Stomach (tissue), 9 donors: Measurements from ENCODE around the gene LAMTOR3. TPM values are rescaled to one million over a fixed set of nuclear protein-coding genes. Genes with fewer than 3 reads are reported as not detected.

Experiments used
- DNase-seq, 2 donors: peaks; one replicate each; pipeline versions ENCODE4 v3.0.0 to v3.0.0-alpha.2; 2013 to 2019
- H3K27ac ChIP-seq, 5 donors: fragments of 200-600 bp in 4 of 5; sonication (generic) in 4 of 5; one replicate each; pipeline ENCODE4 v1.5.1; 2013 to 2019; ENCODE audit warnings: mild to moderate bottlenecking in 1 of 5, moderate library complexity in 1 of 5
- H3K27me3 ChIP-seq, 3 donors: fragments of 200-600 bp; sonication (generic); one replicate each; pipeline ENCODE4 v1.5.1; 2017 to 2019; ENCODE audit warnings: mixed run types in 1 of 3
- H3K36me3 ChIP-seq, 4 donors: fragments of 200-600 bp; sonication (generic); 1 replicate in 3 of 4; 2 replicates in 1 of 4; pipeline ENCODE4 v1.5.1; 2016 to 2019
- H3K4me1 ChIP-seq, 4 donors: fragments of 200-600 bp; sonication (generic); one replicate each; pipeline ENCODE4 v1.5.1; 2016 to 2019
- H3K4me3 ChIP-seq, 4 donors: fragments of 200-600 bp; sonication (generic) in 3 of 4; one replicate each; pipeline ENCODE4 v1.5.1; 2016 to 2019; ENCODE audit warnings: mild to moderate bottlenecking in 1 of 4
- H3K9me3 ChIP-seq, 4 donors: fragments of 200-600 bp; sonication (generic); one replicate each; pipeline ENCODE4 v1.5.1; 2016 to 2019
- CTCF ChIP-seq, 7 experiments: fragments of 450-650 bp in 4 of 7; fragments of 200-600 bp in 3 of 7; sonication (generic) in 3 of 7; IDR thresholded peaks; one replicate each; pipeline ENCODE4 v1.5.1; 2016 to 2019; ENCODE audit warnings: antibody characterized with exemption in 7 of 7, control low read depth in 2 of 7, mild to moderate bottlenecking in 1 of 7
- EP300 ChIP-seq: sonication (generic); formaldehyde crosslinking; IDR thresholded peaks from one replicate; pipeline ENCODE4 v1.6.1; 2017; ENCODE audit warnings: antibody characterized with exemption
- POLR2A ChIP-seq, 4 donors: fragments of 450-650 bp; IDR thresholded peaks; one replicate each; pipeline ENCODE4 v1.6.1; 2016; ENCODE audit warnings: antibody characterized with exemption in 4 of 4, control low read depth in 2 of 4, mild to moderate bottlenecking in 1 of 4, moderate library complexity in 1 of 4
- POLR2AphosphoS5 ChIP-seq, 3 donors: sonication (generic); formaldehyde crosslinking; IDR thresholded peaks; one replicate each; pipeline ENCODE4 v1.6.1; 2016; ENCODE audit warnings: antibody characterized with exemption in 3 of 3
- WGBS, 5 donors: extraction: QIAGEN DNeasy Blood & Tissue Kit in 3 of 5; methylation state at CpG; one replicate each; pipeline versions ENCODE4 v1.1.5 to v1.1.7; 2013 to 2018; 5-methylcytosine and 5-hydroxymethylcytosine counted together
- intact Hi-C: fragments of 100-400 bp; cut with DNase I; formaldehyde crosslinking; loops from one replicate; pipeline ENCODE4 v1.15.1; 2023; ENCODE audit warnings: low total_unique reads
- polyA plus RNA-seq, 3 donors: library from polyadenylated mRNA; stranded (reverse); fragments of 200-250 nt; gene quantifications; one replicate each; pipeline ENCODE4 v1.2.3, GENCODE V29; 2013
- total RNA-seq, 5 donors: library from RNA; depleted of rRNA; stranded (reverse); fragments of >200 nt; gene quantifications; one replicate each; pipeline versions ENCODE4 v1.1.0 to v1.2.3, GENCODE V29; 2014 to 2016
- donor health status: healthy with polysubstance abuse.
- donor health status: Bipolar disorder and iron deficiency.
- donor health status: healthy.

The LAMTOR3 gene
- total and polyA plus RNA-seq, 8 donors = 1.7 to 88.4 (median 40.0) TPM

- TF ChIP-seq CTCF (IDR thresholded peaks at IDR 0.05) = no peak
- TF ChIP-seq POLR2AphosphoS5 (IDR thresholded peaks at IDR 0.05) = no peak
- TF ChIP-seq POLR2A (IDR thresholded peaks at IDR 0.05) = no peak
- TF ChIP-seq EP300 = no peak
- Histone ChIP-seq H3K9me3 (no peaks in the 10 kb centered on the region), H3K4me3 (no peak overlapping the region), H3K27me3 (no peaks in the 10 kb centered on the region), H3K27ac (no peak overlapping the region), H3K36me3 (no peaks in the 10 kb centered on the region), H3K4me1 (peaks cover 5 to 15% (median 12%) of the 10 kb centered on the region in 4 donors)
- WGBS, 5 donors = 26 to 54% (median 40%) methylated on average over 1 of the region's 1 CpG
- intact Hi-C loops = no loop called here
- DNase-seq = no peak
Measured at GRCh38 chr4:99828477-99828876, 65.8 kb downstream of the LAMTOR3 start.

Other genes with a start within 250 kb of the LAMTOR3 start
- gene C4orf54, start 236.6 kb downstream of the LAMTOR3 start, total RNA-seq = under 1 TPM in 1 of 5 donors, not detected in 4; under 0.01 TPM
- under 1 TPM in 1 of 3 donors, not detected in 2; 0.15 TPM for gene C4orf54, start 236.6 kb downstream of the LAMTOR3 start, polyA plus RNA-seq
- gene DAPP1, start 77.6 kb downstream of the LAMTOR3 start, total RNA-seq = 10 to 100 TPM in 3 of 5 donors, 1 to 10 TPM in 1, under 1 TPM in 1; 0.45 to 72.4 (median 13.4) TPM
- gene DAPP1, start 77.6 kb downstream of the LAMTOR3 start, polyA plus RNA-seq = 1 to 10 TPM; 1.6 to 8.2 (median 7.2) TPM
- gene DNAJB14, start 52.2 kb upstream of the LAMTOR3 start, total RNA-seq = 10 to 100 TPM in 4 of 5 donors, 1 to 10 TPM in 1; 5.3 to 78.0 (median 20.3) TPM
- 1 to 10 TPM; 3.4 to 7.0 (median 5.0) TPM for gene DNAJB14, start 52.2 kb upstream of the LAMTOR3 start, polyA plus RNA-seq
- gene H2AZ1, start 55.8 kb upstream of the LAMTOR3 start, total RNA-seq = 100 to 1,000 TPM in 3 of 5 donors, 10 to 100 TPM in 2; 51.6 to 351 (median 145) TPM
- 100 to 1,000 TPM; 163 to 289 (median 222) TPM for gene H2AZ1, start 55.8 kb upstream of the LAMTOR3 start, polyA plus RNA-seq